Heart right ventricle (tissue), 16 donors: ENCODE data around the gene KMT2D. TPM values are rescaled to one million over a fixed set of nuclear protein-coding genes. Genes with fewer than 3 reads are reported as not detected.

Experiments used
- ATAC-seq, 8 donors: fragments of 200-7000 bp; cut with Tn5 transposase; one replicate each; pipeline ENCODE4 v1.9.1; 2020; ENCODE audit warnings: mild to moderate bottlenecking in 8 of 8, moderate library complexity in 8 of 8, moderate number of reproducible peaks in 1 of 8
- DNase-seq, 2 donors: peaks; one replicate each; pipeline ENCODE4 v3.0.0-alpha.2; 2020
- H3K27ac ChIP-seq, 10 donors: fragments of 200-600 bp; sonication (generic) in 2 of 10; one replicate each; pipeline versions ENCODE4 v1.5.0 to v1.8.0; 2020 to 2022; ENCODE audit warnings: mild to moderate bottlenecking in 3 of 10
- H3K27me3 ChIP-seq, 7 donors: fragments of 200-600 bp; one replicate each; pipeline ENCODE4 v1.8.0; 2021 to 2022; ENCODE audit warnings: mild to moderate bottlenecking in 2 of 7
- H3K36me3 ChIP-seq, 9 donors: fragments of 200-600 bp; sonication (generic) in 1 of 9; one replicate each; pipeline versions ENCODE4 v1.5.0 to v1.8.0; 2020 to 2022; ENCODE audit warnings: mild to moderate bottlenecking in 2 of 9
- H3K4me1 ChIP-seq, 9 donors: fragments of 200-600 bp; sonication (generic) in 1 of 9; one replicate each; pipeline versions ENCODE4 v1.5.0 to v1.8.0; 2020 to 2022; ENCODE audit warnings: mild to moderate bottlenecking in 4 of 9
- H3K4me3 ChIP-seq, 10 donors: fragments of 200-600 bp; sonication (generic) in 2 of 10; one replicate each; pipeline versions ENCODE4 v1.5.0 to v1.8.0; 2020 to 2022; ENCODE audit warnings: mild to moderate bottlenecking in 7 of 10, moderate library complexity in 2 of 10
- H3K9me3 ChIP-seq, 11 donors: fragments of 200-600 bp in 10 of 11; sonication (generic) in 2 of 11; one replicate each; pipeline versions ENCODE4 v1.5.0 to v1.8.0; 2013 to 2022; ENCODE audit warnings: mild to moderate bottlenecking in 2 of 11, control low read depth in 1 of 11, moderate library complexity in 1 of 11
- CTCF ChIP-seq, 9 donors: fragments of 200-600 bp; sonication (generic) in 2 of 9; IDR thresholded peaks; one replicate each; pipeline versions ENCODE4 v1.5.0 to v1.8.0; 2021 to 2022; ENCODE audit warnings: antibody characterized with exemption in 9 of 9, mild to moderate bottlenecking in 5 of 9, moderate library complexity in 1 of 9
- WGBS, 2 donors: extraction: QIAGEN DNeasy Blood & Tissue Kit; methylation state at CpG; one replicate each; pipeline ENCODE4 v1.1.7; 2013; ENCODE audit warnings: inconsistent platforms in 1 of 2; 5-methylcytosine and 5-hydroxymethylcytosine counted together
- intact Hi-C, 10 donors: fragments of 100-400 bp; cut with DNase I; formaldehyde crosslinking; loops; one replicate each; pipeline versions ENCODE4 v1.11.1 to v1.14.2; 2022
- polyA plus RNA-seq, 2 donors: library from polyadenylated mRNA; stranded (reverse); fragments of 200-250 nt; gene quantifications; one replicate each; pipeline ENCODE4 v1.2.3, GENCODE V29; 2013
- total RNA-seq, 10 donors: library from RNA; stranded (reverse); fragmentation: NEBNext Ultra II Directional in 3 of 10; extraction: Animal tissue kit (Norgen Biotek cat#: 25700) in 3 of 10; gene quantifications; one replicate each; pipeline versions ENCODE4 v1.2.1 to v1.2.4, GENCODE V29; 2021 to 2023
- donor health status: Arrhythmogenic right ventricular cardiomyopathy.
- donor health status: ischemic (EF 13 %, LVEDD 7.1; RV severe dilation, severe dysfunction).
- donor health status: healthy with polysubstance abuse.
- donor health status: DM: no; HTN: yes; CAD: no.
- donor health status: DM: no; HTN: no; CAD: no.
- donor health status: ischemic (EF 25% LVEDD 6.9; RV normal size, moderate dysfunction).
- donor health status: ischemic (EF 25% LVEDD 5.7; RV mildly dilated, moderate dysfunction).
- donor health status: healthy.
- donor health status: DM: yes; HTN: yes; CAD: no.
- donor health status: Ischemic cardiomyopathy.
- donor health status: ischemic (EF 35%, LVEDD 5.7; RV mildly dilated, moderate dysfunction).
- donor health status: nonischemic (EF 11% LVEDD 7.7; RV severe dilation, severe dysfunction).
- donor health status: DM: yes; HTN: yes; CAD: no.
- donor health status: PGD.
- donor health status: ischemic (EF 29% LVEDD 5.4; RV normal size, mild dysfunction).
- donor health status: nonischemic (EF 23%, LVEDD 6.1; RV moderate dilation, normal function).

Gene KMT2D
- total and polyA plus RNA-seq, 12 donors, result 9.6 to 65.3 (median 54.2) TPM

DNA sequence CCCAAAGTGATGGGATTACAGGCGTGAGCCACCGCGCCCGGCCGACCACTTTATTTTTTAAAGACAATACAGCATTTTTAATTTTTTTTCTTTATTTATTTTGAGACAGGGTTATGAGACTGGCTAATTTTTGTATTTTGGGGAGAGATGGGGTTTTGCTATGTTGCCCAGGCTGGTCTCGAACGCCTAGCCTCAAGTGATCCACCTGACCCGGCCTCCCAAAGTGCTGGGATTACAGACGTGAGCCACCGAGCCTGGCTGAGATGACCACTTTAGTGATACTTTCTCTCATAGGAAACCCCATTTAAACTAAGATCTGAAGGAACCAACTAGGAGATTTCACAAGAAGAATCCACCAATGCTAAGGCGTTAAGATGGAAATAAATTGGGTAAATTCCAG is 10.4 kb upstream of the KMT2D start:
- ATAC-seq (no peak), DNase-seq (no peak)
- TF ChIP-seq CTCF (IDR thresholded peaks at IDR 0.05), result no peak
- H3K9me3 ChIP-seq, result no peaks in the 10 kb centered on the region
- WGBS, 2 donors, result 93 to 96% methylated on average over 11 of the region's 11 CpGs
- no peaks in the 10 kb centered on the region for H3K36me3 ChIP-seq
- H3K27me3 ChIP-seq, result no peaks in the 10 kb centered on the region
- intact Hi-C loops, result loop anchor here in 1 of 10 donors (5.0 kb wide), 1 partner anchor 41 kb away; the partner anchor contains the start of gene LMBR1L
- no peak overlapping the region for H3K27ac ChIP-seq
- H3K4me3 ChIP-seq, result no peak overlapping the region
- H3K4me1 ChIP-seq, result peaks cover 7 to 18% (median 12%) of the 10 kb centered on the region in 9 donors

DNA sequence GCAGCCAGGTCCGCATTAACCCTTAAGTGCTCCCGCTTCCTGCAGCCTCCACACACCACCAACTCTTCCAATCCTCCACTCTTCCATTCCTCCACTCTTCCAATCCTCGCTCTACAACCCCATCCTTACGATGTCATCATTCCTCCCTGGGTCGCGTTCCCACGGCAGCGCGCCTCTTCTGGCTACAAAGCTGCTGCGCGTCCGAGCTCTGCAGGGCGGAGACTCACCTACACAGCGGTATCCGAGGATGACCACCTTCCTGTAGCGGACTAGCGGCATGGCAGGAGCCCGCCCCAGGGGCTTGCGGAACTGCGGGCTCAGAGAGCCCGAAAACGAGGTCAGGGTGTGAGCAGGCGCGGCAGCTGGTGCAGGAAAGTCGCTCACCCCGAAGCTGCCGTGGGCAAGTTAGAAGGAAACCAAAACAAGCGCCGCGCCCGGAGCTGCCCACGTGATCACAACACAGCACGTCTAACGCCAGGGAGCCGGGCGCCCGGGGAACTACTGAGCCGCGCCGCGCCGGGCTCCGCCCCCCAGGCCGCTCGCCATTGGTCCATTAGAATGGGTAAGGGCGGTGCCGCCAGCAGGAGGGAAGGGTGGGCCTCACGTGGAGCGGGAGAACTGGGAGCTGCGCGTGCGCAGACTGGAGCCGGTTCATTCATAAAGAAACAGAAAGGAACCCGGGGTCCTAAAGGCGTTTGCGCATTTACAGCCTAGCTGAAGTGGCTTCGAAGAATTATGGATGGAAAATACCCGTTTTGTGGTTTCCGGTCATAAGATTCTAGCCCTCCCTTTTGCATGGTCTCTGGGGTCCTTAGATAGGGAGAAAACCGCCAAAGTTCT is 9.1 kb upstream of the KMT2D start, which contains the start of gene RHEBL1:
Gene RHEBL1 (minus strand): TSS at position 473 of the 840 bp plus-strand sequence. CDS start 194 bp downstream, at position 279.
- no peaks in the 10 kb centered on the region for H3K36me3 ChIP-seq
- DNase-seq (peak; percentile 97 to 99), ATAC-seq (peak; percentile 100)
- no peaks in the 10 kb centered on the region for H3K9me3 ChIP-seq
- no peaks in the 10 kb centered on the region for H3K27me3 ChIP-seq
- peak within 1 kb of the TSS in 7 of 10 donors; percentile 30 to 74 (median 59) for H3K27ac ChIP-seq
- WGBS, 2 donors, result 1% methylated on average over 59 to 60 of the region's 60 CpGs
- no peak for TF ChIP-seq CTCF (IDR thresholded peaks at IDR 0.05)
- intact Hi-C loops, result loop anchor here in 6 of 10 donors (5.0 to 10.0 kb wide), 4 partner anchors 38 to 115 kb away; partner anchors contain the start of genes LMBR1L (in 1 of the 6) and TUBA1A (in 1 of the 6)
- peak within 1 kb of the TSS; percentile 51 to 86 (median 68) for H3K4me3 ChIP-seq
- H3K4me1 ChIP-seq, result peaks cover 7 to 18% (median 12%) of the 10 kb centered on the region in 9 donors

- DNase-seq, result no peak
- intact Hi-C loops, result loop anchor here in 6 of 10 donors (5.0 to 10.0 kb wide), 3 partner anchors 38 to 116 kb away; partner anchors contain the start of gene TUBA1A (in 1 of the 6)
- Histone ChIP-seq H3K36me3 (no peaks in the 10 kb centered on the region), H3K4me3 (peak overlapping the region; percentile 51 to 86 (median 68)), H3K27me3 (no peaks in the 10 kb centered on the region), H3K4me1 (peaks cover 7 to 18% (median 12%) of the 10 kb centered on the region in 9 donors), H3K9me3 (no peaks in the 10 kb centered on the region), H3K27ac (peak overlapping the region in 5 of 10 donors; percentile 37 to 74 (median 59))
- ATAC-seq, result peak in 1 of 8 donors; percentile 3
- 18 to 19% methylated on average over 21 of the region's 21 CpGs for WGBS, 2 donors
- TF ChIP-seq CTCF (IDR thresholded peaks at IDR 0.05), result no peak
These were observed 8.4 kb upstream of the KMT2D start for GRCh38 chr12:49068879-49069506.

- intact Hi-C loops, result loop anchor here in 6 of 10 donors (5.0 to 10.0 kb wide), 3 partner anchors 41 to 119 kb away; partner anchors contain the start of gene TUBA1A (in 1 of the 6)
These were observed 5.5 kb upstream of the KMT2D start for GRCh38 chr12:49066120-49066519.

More at GRCh38 chr12:49066120-49066519, 5.5 kb upstream of the KMT2D start:
- H3K4me1 ChIP-seq, result peaks cover 7 to 24% (median 20%) of the 10 kb centered on the region in 9 donors
- no peaks in the 10 kb centered on the region for H3K36me3 ChIP-seq
- 58 to 61% methylated on average over 4 of the region's 4 CpGs for WGBS, 2 donors
- H3K4me3 ChIP-seq, result no peak overlapping the region
- no peak for TF ChIP-seq CTCF (IDR thresholded peaks at IDR 0.05)
- no peak overlapping the region for H3K27ac ChIP-seq
- no peak for DNase-seq
- no peaks in the 10 kb centered on the region for H3K9me3 ChIP-seq
- no peak for ATAC-seq
- no peaks in the 10 kb centered on the region for H3K27me3 ChIP-seq
